ENCODE measurements around the gene RPL37.
A peak's percentile ranks its signal among the peaks of the same experiment; 100 is the strongest.
"Not testable (repeated sequence)": the region's sequence is repeated elsewhere in the genome, so short reads cannot be mapped to it uniquely, and the experiment has no call there.

The RPL37 gene

DNA sequence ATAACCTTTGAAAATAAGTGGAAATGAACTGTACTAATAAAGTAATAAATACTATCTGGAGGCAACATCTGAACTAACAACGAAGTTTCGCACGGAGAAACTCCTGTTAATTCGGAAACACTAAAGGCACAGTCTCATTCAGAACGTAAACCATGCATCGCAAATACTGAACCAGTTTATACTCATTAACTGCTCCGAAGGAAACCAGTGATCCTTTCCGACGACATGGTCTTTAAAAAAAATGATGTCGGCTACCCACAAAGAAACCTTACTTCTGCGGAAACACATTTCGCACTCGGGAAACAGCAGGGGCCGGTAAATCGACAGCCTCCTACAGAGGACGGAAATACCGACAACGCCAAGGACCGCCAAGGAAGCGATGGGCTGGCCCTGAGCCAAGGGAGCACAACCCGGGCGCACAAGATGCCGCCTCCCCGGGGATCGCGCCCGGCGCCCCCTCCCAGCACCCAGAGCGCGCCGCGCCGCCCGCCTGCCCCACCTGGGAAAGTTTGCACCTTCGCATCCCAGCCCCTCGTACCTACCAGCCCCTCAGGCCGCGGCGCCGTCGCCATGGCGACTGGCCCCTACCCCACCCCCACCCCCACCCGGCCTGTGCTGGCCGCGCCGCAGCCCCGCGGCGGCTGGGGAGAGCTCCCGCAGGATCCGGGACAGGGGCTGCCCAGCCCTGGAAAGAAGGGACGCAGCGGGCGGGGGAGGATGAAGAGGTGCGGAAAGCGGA lies 37.6 kb downstream of the RPL37 start:
- peak; percentile 68 for DNase-seq (ENCODE audit: low spot score)

DNA sequence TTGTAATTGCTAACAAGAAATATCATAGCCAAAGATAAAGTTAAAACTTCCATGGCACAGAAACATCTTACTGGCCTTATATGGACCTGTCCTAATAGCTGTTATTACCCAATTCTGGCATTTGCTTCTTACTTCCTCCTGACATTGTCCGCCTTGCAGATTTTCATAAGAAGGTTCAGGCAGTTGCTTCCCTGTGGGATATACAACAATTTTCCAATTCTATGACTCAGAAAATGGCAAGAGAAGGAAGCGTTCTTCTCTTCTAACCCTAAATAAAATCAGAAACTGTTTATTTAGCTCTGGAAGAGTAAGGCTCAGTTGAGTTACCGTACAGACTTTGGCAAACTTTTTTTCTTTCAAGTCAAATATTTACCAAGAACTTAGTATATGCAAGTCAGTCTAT lies 38.5 kb downstream of the RPL37 start:
- peak; percentile 19 for DNase-seq (ENCODE audit: low spot score)

DNA sequence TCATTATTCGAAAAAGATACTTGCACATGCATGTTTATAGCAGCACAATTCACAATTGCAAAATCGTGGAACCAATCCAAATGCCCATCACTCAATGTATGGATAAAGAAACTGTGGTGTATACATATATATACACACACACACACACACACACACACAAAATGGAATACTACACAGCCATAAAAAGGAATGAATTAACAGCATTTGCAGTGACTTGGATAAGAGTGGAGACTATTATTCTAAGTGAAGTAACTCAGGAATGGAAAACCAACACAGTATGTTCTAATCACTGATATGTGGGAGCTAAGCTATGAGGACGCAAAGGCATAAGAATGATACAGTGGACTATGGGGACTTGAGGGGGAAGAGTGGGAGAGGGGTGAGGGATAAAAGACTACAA lies 40.1 kb downstream of the RPL37 start:
- not testable (repeated sequence) for DNase-seq (ENCODE audit: low spot score)

DNA sequence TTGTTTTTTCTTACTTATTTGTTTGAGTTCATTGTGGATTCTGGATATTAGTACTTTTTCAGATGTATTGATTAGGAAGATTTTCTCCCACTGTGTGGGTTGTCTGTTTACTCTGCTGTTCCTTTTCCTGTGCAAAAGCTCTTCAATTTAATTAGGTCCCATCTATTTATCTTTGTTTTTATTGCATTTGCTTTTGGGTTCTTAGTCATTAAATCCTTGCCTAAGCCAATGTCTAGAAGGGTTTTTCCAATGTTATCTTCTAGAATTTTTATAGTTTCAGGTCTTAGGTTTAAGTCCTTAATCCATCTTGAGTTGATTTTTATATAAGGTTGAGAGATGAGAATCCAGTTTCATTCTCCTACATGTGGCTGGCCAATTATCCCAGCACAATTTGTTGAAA lies 40.7 kb downstream of the RPL37 start:
- not testable (repeated sequence) for DNase-seq (ENCODE audit: low spot score)

DNA sequence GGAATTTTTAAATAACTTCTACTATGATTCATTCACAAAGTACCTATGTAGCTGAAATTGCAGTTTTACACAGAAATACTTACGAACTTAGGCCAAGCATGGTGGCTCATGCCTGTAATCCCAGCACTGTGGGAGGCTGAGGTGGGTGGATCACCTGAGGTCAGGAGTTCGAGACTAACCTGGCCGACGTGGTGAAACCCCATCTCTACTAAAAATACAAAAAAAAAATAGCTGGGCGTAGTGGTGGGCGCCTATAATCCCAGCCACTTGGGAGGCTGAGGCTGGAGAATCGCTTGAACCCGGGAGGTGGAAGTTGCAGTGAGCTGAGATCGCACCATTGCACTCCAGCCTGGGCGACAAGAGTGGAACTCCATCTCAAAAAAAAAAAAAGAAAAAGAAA lies 42.3 kb downstream of the RPL37 start:
- DNase-seq (ENCODE audit: low spot score): not testable (repeated sequence)

DNA sequence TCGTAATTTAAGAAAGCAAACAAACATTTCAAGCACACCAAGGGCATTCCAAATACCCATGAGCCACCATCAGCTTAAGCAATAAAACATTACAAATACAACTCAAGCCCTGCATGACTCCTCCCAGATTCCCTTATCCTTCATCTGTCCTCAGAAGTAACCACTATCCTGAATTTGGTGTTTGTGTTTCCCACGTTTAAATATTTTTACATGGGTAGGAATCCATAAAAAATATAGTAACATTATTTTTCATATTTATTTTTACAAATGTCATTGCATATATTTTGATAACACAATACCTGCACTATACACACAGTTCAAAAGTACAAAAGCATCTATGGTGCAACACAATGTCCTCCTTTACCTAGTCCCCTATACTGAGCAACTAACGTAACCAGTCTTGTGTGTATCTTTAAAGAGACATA lies 43.3 kb downstream of the RPL37 start:
- DNase-seq (ENCODE audit: low spot score): no peak

DNA sequence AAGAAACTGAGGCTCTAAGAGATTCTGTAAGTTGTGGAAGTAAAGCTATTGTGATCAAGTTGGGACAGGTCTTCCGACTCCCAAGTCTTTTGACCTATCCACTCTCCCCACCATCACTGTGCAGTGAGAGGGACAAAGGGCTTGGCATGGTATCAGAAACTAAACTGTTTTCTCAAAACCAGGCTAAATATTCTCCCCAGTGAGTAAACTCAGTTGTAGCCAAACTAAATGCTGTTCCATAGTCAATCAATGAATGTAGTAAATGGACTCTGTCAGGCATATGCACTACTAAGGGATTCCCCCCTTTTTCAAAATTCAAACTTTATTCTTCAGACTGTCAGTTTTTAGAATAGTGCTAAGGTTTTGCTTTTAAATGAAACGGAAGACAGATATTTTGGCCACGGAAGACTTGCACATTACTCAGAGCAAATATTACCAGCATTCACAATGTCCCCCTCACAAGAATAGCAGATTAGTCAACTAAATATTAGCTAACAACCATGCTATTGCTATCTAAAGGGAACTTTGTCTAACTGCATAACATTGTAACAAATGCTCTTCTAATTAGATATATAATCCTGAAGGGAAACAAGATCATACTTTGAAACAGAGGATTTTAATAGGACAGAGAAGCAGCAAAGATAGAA lies 44.0 kb downstream of the RPL37 start:
- DNase-seq (ENCODE audit: low spot score): no peak

DNA sequence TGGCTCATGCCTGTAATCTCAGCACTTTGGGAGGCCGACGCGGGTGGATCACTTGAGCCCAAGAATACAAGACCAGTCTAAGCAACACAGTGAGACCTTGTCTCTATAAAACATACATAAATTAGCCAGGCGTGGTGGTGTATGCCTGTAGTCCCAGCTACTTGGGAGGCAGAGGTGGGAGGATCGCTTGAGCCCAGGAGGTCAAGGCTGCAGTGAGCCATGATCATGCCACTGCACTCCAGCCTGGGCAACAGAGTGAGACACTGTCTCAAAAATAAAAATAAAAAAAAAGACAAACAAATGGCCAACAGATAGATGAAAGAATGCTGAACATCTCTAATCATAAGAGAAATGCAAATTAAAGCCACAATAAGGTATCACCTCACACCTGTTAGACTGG lies 46.1 kb downstream of the RPL37 start:
- not testable (repeated sequence) for DNase-seq (ENCODE audit: low spot score)

DNA sequence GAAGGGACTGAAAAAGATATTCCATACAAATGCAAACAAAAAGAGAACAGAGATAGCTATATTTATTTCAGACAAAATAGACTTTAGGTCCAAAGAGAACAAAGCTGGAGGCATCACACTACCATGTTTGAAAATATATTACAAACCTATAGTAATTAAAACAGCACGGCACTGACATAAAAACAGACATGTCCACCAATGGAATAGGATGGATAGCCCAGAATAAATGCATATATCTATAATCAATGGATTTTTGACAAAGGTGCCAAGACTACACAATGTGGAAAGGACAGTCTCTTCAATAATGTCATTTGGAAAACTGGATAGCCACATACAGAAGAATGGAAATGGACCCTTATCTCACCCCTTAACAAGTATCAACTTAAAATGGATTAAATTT lies 47.0 kb downstream of the RPL37 start:
- no peak for DNase-seq (ENCODE audit: low spot score)

DNA sequence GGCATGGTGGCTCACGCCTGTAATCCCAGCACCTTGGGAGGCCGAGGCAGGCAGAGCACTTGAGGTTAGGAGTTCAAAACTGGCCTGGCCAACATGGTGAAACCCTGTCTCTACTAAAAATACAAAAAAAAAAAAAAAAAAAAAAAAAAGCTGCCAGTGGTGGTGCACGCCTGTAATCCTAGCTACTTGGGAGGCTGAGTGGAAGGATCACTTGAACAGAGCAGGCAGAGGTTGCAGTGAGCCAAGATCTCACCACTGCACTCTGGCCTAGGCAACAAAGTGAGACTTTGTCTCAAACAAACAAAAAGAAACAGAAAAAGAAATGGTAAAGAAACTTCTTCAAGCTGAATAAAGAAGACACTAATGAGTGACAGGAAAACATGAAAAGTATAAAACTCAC lies 48.4 kb downstream of the RPL37 start:
- DNase-seq (ENCODE audit: low spot score): not testable (repeated sequence)

DNA sequence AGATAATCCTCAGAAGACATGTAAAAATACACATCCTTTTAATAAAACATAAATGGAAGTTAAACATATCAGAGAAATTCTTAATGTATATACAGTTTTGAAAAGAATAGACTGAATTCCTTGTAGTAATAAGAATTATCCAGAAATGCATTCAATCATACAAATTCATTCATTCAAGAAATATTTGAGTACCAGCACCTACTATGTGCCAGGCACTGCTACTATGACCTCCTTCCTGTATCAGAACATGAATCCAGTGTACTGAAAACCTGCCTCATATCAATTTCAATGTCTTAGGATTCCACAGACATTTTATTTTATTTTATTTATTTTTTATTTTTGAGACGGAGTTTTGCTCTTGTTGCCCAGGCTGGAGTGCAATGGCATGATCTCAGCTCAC lies 50.1 kb downstream of the RPL37 start:
- no peak for DNase-seq (ENCODE audit: low spot score)

DNA sequence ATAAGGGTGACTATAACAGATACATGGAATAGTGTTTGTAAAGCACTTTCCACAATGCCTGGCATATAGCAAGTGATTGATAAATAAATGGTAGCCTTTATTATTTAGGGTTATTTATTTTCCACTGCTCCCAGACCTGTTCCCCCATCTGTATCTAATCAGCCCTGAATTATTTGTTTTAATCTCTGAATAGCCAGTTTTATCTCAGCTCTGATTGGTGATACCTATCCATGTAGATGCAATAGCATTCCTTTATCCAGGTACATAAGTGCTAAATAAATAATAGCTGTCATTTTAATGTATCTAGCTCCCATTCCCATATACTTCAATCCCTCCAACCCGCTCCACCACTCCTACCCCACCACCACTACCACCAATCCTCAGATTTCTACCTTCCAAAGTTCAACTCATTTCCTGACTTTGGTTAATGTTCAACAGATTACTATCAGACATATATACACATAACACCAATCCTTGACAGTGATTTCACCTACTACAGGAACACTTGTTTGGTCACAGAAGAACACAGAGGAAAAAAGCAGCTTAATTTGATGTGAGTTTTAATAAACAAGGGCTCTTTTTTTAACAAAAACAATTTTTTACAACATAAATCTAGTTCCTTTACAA lies 50.9 kb downstream of the RPL37 start:
- no peak for DNase-seq (ENCODE audit: low spot score)

DNA sequence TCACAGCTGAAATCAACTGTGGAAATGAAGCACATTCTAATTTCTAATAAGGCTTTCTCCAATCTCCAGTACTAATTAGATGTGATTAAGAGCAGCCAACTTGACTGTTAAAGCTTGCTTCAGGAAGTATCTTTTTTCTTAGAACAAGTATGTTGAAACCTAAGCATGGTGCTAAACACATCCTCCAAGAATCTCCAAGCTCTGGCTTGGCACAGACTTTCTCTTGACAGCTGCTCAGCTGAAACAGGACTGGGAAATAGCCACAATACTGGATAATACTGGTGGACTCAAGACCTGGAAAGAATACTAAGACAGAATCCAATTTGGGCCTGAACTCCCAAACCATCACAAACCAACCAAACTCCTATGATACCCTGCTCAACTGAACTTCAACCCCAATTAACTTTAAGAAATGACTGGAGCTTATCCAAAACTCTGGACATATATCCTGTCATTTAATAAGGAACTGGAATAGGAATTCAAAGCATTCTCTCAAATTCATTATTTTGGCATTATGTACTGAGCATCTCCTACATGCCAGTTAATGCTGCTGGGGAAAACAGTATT lies 53.1 kb downstream of the RPL37 start:
- peak; percentile 33 for DNase-seq (ENCODE audit: low spot score)

DNA sequence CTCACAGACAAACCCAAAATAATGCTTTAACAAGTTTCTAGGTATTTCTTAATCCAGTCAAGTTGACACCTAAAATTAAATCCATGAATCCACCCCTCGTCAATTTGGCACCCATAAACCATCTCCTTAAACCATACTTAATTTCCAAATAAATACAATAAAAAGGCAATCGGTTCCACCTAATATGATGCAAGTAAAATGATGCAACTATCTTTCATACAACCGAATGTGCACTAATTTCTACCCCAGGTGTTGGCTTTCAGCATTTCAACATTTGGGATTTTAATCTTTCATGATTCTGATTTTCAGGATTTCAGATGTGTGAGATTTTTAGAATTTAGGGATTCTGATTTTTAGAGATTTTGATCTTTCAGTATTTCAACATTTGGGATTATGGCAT lies 54.2 kb downstream of the RPL37 start:
- no peak for DNase-seq (ENCODE audit: low spot score)

DNA sequence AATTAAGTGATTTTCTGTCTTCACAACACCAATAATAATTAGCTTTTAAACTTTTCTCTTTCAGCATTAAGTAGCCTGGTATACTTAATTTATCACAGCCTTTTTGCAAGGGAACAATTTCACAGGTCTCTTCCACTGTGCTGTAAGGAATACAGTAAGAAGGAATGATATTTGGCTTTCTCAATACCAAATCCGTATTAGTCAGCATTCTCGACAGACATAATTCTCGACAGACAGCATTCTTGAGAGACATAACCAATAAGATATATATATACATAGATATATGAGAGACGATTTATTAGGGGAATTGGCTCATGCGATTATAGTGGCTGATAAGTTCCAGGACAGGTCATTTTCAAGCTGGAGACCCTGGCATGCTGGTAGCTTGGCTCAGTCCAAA lies 54.8 kb downstream of the RPL37 start:
- DNase-seq (ENCODE audit: low spot score): no peak

DNA sequence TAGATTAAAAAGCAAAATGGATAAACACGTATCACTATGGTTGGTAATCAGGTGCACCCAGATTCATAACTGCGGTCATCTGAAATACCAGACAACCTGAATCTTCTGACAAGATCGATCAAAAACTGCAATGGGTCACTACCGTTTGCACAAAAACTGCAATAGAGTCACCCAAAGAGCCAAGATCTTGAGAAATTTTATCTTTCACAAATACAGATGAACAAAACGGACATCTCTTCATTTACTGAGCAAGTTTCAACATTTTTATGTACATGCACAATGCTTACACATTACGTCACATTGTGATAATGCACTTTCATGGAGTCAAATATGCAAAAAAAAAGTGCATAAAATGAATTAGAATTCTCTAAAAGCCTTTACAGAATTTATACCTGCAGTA lies 55.5 kb downstream of the RPL37 start:
- DNase-seq (ENCODE audit: low spot score): no peak

DNA sequence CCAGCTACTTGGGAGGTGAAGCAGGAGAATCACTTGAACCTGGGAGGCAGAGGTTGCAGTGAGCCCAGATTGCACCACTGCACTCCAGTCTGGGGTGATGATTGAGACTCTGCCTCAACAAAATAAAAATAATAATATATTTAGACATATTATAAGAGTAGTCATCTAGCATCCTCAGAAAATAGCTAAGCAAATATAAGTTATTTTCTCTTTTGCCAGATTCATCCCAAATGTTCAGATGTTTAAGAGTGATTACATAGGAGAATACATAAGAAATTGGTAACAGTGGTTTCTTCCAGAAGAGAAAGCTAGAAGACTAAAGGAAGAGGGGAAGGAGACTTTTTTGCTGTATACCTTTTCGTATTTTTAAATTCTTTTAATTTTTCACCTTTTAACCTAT lies 56.9 kb downstream of the RPL37 start:
- no peak for DNase-seq (ENCODE audit: low spot score)

DNA sequence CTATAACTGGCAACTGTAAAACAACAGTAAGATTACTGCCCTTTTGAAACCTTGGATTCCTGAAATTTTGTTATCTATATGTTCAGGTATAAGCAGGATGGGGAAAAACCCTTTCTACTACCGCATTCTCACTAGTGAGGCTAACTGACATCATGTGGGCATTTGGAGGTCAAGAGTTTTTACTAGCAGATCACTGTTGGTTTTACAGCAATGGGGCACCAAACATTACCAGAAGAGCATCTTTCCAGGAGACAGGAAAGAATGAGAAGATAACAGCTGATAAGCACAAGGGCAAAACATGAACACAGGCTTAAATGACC lies 58.4 kb downstream of the RPL37 start:
- no peak for DNase-seq (ENCODE audit: low spot score)

DNA sequence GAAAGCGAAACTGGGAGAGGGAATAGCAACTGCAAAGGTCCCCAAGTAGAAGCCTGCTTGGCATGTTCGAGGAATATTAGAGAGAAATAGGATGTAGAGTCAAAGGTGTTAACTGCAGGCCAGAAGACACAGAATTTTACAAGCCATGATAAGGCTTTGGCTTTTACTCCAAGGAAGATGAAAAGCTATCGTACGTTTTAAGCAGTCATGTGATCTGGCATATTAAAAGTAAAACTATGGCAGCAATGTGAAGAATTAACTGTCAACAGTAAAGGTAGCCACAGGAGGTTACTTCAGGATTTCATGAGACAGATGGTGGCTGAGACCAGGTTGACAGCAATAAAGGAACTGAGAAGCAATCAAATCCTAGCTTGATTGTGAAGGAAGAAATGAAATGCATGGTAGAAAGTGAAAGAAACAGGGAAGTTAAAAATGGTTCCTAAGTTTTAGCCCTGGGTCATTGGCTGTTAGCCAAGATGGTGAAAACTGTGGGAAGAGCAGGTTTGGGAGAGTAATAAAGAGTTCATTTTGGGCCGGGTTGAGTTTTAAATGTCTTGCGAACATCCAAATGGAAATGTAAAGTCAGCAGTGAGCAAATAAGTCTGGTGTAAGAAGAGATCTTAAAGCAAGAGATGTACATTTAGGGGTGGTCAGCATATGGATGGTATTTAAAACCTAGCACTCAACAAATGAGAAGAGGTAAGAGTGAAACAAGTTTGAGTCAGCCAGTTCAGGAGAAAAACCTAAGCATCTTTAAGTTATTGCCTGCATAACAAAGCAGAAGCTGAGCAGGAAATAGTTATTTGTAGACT lies 59.0 kb downstream of the RPL37 start:
- DNase-seq (ENCODE audit: low spot score): no peak
